ENCODE data around the gene ASPG. TPM values are rescaled to one million over a fixed set of nuclear protein-coding genes. Genes with fewer than 3 reads are reported as not detected.

ASPG gene
- total RNA-seq, 1 donor from 2014 or later, result 4.6 TPM

GRCh38 chr14:104101651-104102281, 16.3 kb downstream of the ASPG start:
- Histone ChIP-seq H3K9me3 (no peaks in the 10 kb centered on the region), H3K27me3 (ENCODE audit: low read depth) (no peaks in the 10 kb centered on the region), H3K4me1 (peaks cover 12% of the 10 kb centered on the region), H3K27ac (no peak overlapping the region), H3K36me3 (no peaks in the 10 kb centered on the region), H3K4me3 (no peak overlapping the region)
- intact Hi-C loops (cut with DNase I), result no loop called here
- DNase-seq (peak; percentile 37), ATAC-seq (no peak)
- TF ChIP-seq CTCF (IDR thresholded peaks at IDR 0.05), result no peak

GRCh38 chr14:104102282-104102914, 16.9 kb downstream of the ASPG start:
- DNase-seq, result no peak
- ATAC-seq, result no peak
- Histone ChIP-seq H3K36me3 (no peaks in the 10 kb centered on the region), H3K4me1 (peaks cover 12% of the 10 kb centered on the region), H3K9me3 (no peaks in the 10 kb centered on the region), H3K27ac (no peak overlapping the region), H3K4me3 (no peak overlapping the region), H3K27me3 (ENCODE audit: low read depth) (peaks cover under 1% of the 10 kb centered on the region)
- intact Hi-C loops (cut with DNase I), result no loop called here
- no peak for TF ChIP-seq CTCF (IDR thresholded peaks at IDR 0.05)

- no peak for TF ChIP-seq CTCF (IDR thresholded peaks at IDR 0.05)
- H3K36me3 ChIP-seq, result no peaks in the 10 kb centered on the region
- intact Hi-C loops (cut with DNase I), result no loop called here
- H3K4me3 ChIP-seq, result no peak overlapping the region
- DNase-seq (peak; percentile 42), ATAC-seq (no peak)
- peaks cover 4% of the 10 kb centered on the region for H3K27me3 ChIP-seq (ENCODE audit: low read depth)
- peaks cover 12% of the 10 kb centered on the region for H3K4me1 ChIP-seq
- H3K9me3 ChIP-seq, result no peaks in the 10 kb centered on the region
- no peak overlapping the region for H3K27ac ChIP-seq
Observed at GRCh38 chr14:104103061-104103445, 17.6 kb downstream of the ASPG start.

GRCh38 chr14:104103446-104104075, 18.1 kb downstream of the ASPG start:
- DNase-seq, result peak; percentile 48
- TF ChIP-seq CTCF (IDR thresholded peaks at IDR 0.05), result no peak
- peaks cover 4% of the 10 kb centered on the region for H3K27me3 ChIP-seq (ENCODE audit: low read depth)
- no peak overlapping the region for H3K27ac ChIP-seq
- peak in 1 of 2 donors; percentile 5 for ATAC-seq
- intact Hi-C loops (cut with DNase I), result no loop called here
- no peak overlapping the region for H3K4me3 ChIP-seq
- peaks cover 12% of the 10 kb centered on the region for H3K4me1 ChIP-seq
- no peaks in the 10 kb centered on the region for H3K9me3 ChIP-seq
- no peaks in the 10 kb centered on the region for H3K36me3 ChIP-seq

GRCh38 chr14:104104076-104104901, 18.8 kb downstream of the ASPG start:
- intact Hi-C loops (cut with DNase I), result no loop called here
- peak; percentile 45 for DNase-seq
- no peak overlapping the region for H3K27ac ChIP-seq
- H3K36me3 ChIP-seq, result no peaks in the 10 kb centered on the region
- peaks cover 12% of the 10 kb centered on the region for H3K4me1 ChIP-seq
- no peak for TF ChIP-seq CTCF (IDR thresholded peaks at IDR 0.05)
- no peak overlapping the region for H3K4me3 ChIP-seq
- no peaks in the 10 kb centered on the region for H3K9me3 ChIP-seq
- peaks cover 4% of the 10 kb centered on the region for H3K27me3 ChIP-seq (ENCODE audit: low read depth)
- no peak for ATAC-seq

All from lower lobe of right lung (tissue), 2 donors.